Activated CD8-positive, alpha-beta memory T cell treated with anti-CD3 and anti-CD28 coated beads for 36 hours (primary cell): Measurements from ENCODE around the gene ARL3. TPM values are rescaled to one million over a fixed set of nuclear protein-coding genes. Genes with fewer than 3 reads are reported as not detected.
"Not testable (repeated sequence)": the region's sequence is repeated elsewhere in the genome, so short reads cannot be mapped to it uniquely, and the experiment has no call there.

Experiments
- CTCF ChIA-PET: fragments of 350-600 bp; sonication (Branson Sonifier 250); formaldehyde crosslinking; loops from one replicate; lab custom pipeline; 2021; ENCODE audit warnings: antibody characterized with exemption; lab: Charles Lee
- POLR2A ChIA-PET: fragments of 350-600 bp; sonication (Branson Sonifier 250); formaldehyde crosslinking; loops from one replicate; lab custom pipeline; 2021; ENCODE audit warnings: antibody characterized with exemption; lab: Charles Lee
- total RNA-seq, 2 experiments: library from RNA; stranded (reverse); gene quantifications; one replicate each; pipeline ENCODE4 v1.2.3, GENCODE V29; 2021

The ARL3 gene
- total RNA-seq, result 1 to 10 TPM; 8.4 to 9.0 TPM

GRCh38 chr10:102713814-102714620, at the start of gene ARL3:
TSS of gene ARL3 (minus strand) at chr10:102714397. CDS start at chr10:102714275, 122 bp downstream.
- POLR2A ChIA-PET, result interaction anchor here (0.5 to 6.5 kb wide), 12 partner anchors 11 to 1699 kb away, joined by 3 to 54 read pairs (median 4); partner anchors contain the start of genes TRIM8 and WBP1L
- CTCF ChIA-PET, result interaction anchor here (0.8 to 5.0 kb wide), 8 partner anchors 14 to 320 kb away, joined by 3 to 29 read pairs (median 3); partner anchors contain the start of gene TRIM8

GRCh38 chr10:102763037-102763607, 48.9 kb upstream of the ARL3 start:
- ChIA-PET CTCF (interaction anchor here (0.5 kb wide), 2 partner anchors 141 to 990 kb away, joined by 3 to 4 read pairs; no protein-coding TSS in a partner anchor), POLR2A (no interaction called here)

GRCh38 chr10:102762401-102763015, 48.3 kb upstream of the ARL3 start:
- CTCF ChIA-PET, result no interaction called here
- POLR2A ChIA-PET, result no interaction called here

GRCh38 chr10:102761981-102762380, 47.8 kb upstream of the ARL3 start:
- CTCF ChIA-PET, result interaction anchor here (0.8 kb wide), 1 partner anchor 117 kb away, joined by 4 read pairs; no protein-coding TSS in a partner anchor
- POLR2A ChIA-PET, result no interaction called here

GRCh38 chr10:102759497-102760210, 45.5 kb upstream of the ARL3 start:
- ChIA-PET CTCF (interaction anchor here (0.8 kb wide), 1 partner anchor 98 kb away, joined by 3 read pairs; no protein-coding TSS in a partner anchor), POLR2A (interaction anchor here (1.4 kb wide), 1 partner anchor 15 kb away, joined by 3 read pairs; no protein-coding TSS in a partner anchor)

- POLR2A ChIA-PET, result not testable (repeated sequence)
Observed at GRCh38 chr10:102758933-102759262, 44.7 kb upstream of the ARL3 start.

GRCh38 chr10:102758240-102758932, 44.2 kb upstream of the ARL3 start:
- ChIA-PET POLR2A (no interaction called here), CTCF (no interaction called here)

More at GRCh38 chr10:102758933-102759262, 44.7 kb upstream of the ARL3 start:
- CTCF ChIA-PET, result not testable (repeated sequence)

- ChIA-PET CTCF (no interaction called here), POLR2A (interaction anchor here (0.6 kb wide), 1 partner anchor 12 kb away, joined by 3 read pairs; no protein-coding TSS in a partner anchor)
Observed at GRCh38 chr10:102757323-102757722, 43.1 kb upstream of the ARL3 start.

GRCh38 chr10:102753718-102754117, 39.5 kb upstream of the ARL3 start:
- CTCF ChIA-PET, result no interaction called here
- POLR2A ChIA-PET, result no interaction called here

- ChIA-PET CTCF (no interaction called here), POLR2A (no interaction called here)
Observed at GRCh38 chr10:102752934-102753664, 38.9 kb upstream of the ARL3 start.

GRCh38 chr10:102752266-102752930, 38.2 kb upstream of the ARL3 start:
- ChIA-PET POLR2A (no interaction called here), CTCF (no interaction called here)

- ChIA-PET CTCF (no interaction called here), POLR2A (interaction anchor here (1.0 kb wide), 1 partner anchor 84 kb away, joined by 6 read pairs; no protein-coding TSS in a partner anchor)
Observed at GRCh38 chr10:102745157-102745556, 31.0 kb upstream of the ARL3 start.

- CTCF ChIA-PET, result interaction anchor here (1.1 kb wide), 1 partner anchor 91 kb away, joined by 3 read pairs; no protein-coding TSS in a partner anchor
Observed at GRCh38 chr10:102744374-102745051, 30.3 kb upstream of the ARL3 start.

GRCh38 chr10:102743588-102744373, 29.6 kb upstream of the ARL3 start, which contains the start of gene WBP1L:
TSS of gene WBP1L (plus strand) at chr10:102743948. CDS start at chr10:102744054, 106 bp downstream.
- POLR2A ChIA-PET, result interaction anchor here (0.6 to 1.4 kb wide), 4 partner anchors 16 to 83 kb away, joined by 3 to 7 read pairs (median 6); partner anchors contain the start of genes ARL3 and SFXN2

More at GRCh38 chr10:102744374-102745051, 30.3 kb upstream of the ARL3 start:
- POLR2A ChIA-PET, result interaction anchor here (0.6 to 1.0 kb wide), 3 partner anchors 15 to 84 kb away, joined by 3 to 7 read pairs (median 6); no protein-coding TSS in a partner anchor

GRCh38 chr10:102743078-102743587, 28.9 kb upstream of the ARL3 start:
- ChIA-PET POLR2A (interaction anchor here (1.4 kb wide), 1 partner anchor 28 kb away, joined by 5 read pairs; the partner anchor contains the start of genes ARL3 and SFXN2), CTCF (interaction anchor here (0.6 to 1.0 kb wide), 2 partner anchors 10 to 252 kb away, joined by 3 read pairs; no protein-coding TSS in a partner anchor)

More at GRCh38 chr10:102743588-102744373, 29.6 kb upstream of the ARL3 start, which contains the start of gene WBP1L:
- CTCF ChIA-PET, result interaction anchor here (1.0 to 1.1 kb wide), 2 partner anchors 11 to 92 kb away, joined by 3 read pairs; no protein-coding TSS in a partner anchor
